NCI-H1436 treated with DMSO at 0.1 percent for 48 hours (cell line): ENCODE results near the gene LIN52.

Source experiments
- DNase-seq: peaks from one replicate; lab custom pipeline; 2025; lab: John Stamatoyannopoulos, UW

The LIN52 gene, protein sequence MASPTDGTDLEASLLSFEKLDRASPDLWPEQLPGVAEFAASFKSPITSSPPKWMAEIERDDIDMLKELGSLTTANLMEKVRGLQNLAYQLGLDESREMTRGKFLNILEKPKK

GRCh38 chr14:74084277-74085046, at the start of gene LIN52, which contains the start of gene ALDH6A1:
LIN52 (plus strand) TSS chr14:74084956; CDS start chr14:74084975, 19 bp downstream.
ALDH6A1 (minus strand) TSS chr14:74084453; CDS start chr14:74084394, 59 bp downstream.
- DNase-seq = peak; percentile 98

DNA sequence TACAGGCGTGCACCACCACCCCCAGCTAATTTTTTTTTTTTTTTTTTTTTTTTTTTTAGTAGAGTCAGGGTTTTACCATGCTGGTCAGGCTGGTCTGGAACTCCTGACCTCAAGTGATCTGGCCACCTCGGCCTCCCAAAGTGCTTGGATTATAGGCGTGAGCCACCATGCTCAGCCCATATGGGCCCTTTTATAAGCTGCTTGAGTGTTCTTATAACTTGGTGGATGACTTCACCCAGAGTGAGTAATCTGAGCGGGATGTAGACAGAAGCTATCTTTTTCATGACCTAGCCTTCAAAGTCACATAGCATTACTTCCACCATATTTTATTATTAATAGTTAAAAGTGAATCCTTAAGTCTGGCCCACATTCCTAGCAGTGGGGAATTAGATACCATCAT, 49.2 kb upstream of the LIN52 start:
- no peak for DNase-seq

- no peak for DNase-seq
Observed at GRCh38 chr14:74038020-74038859, 46.5 kb upstream of the LIN52 start.

GRCh38 chr14:74042296-74042695, 42.5 kb upstream of the LIN52 start:
- DNase-seq = no peak

- DNase-seq = no peak
Observed at GRCh38 chr14:74045522-74045921, 39.2 kb upstream of the LIN52 start.

- no peak for DNase-seq
Observed at GRCh38 chr14:74048281-74048680, 36.5 kb upstream of the LIN52 start.

DNA sequence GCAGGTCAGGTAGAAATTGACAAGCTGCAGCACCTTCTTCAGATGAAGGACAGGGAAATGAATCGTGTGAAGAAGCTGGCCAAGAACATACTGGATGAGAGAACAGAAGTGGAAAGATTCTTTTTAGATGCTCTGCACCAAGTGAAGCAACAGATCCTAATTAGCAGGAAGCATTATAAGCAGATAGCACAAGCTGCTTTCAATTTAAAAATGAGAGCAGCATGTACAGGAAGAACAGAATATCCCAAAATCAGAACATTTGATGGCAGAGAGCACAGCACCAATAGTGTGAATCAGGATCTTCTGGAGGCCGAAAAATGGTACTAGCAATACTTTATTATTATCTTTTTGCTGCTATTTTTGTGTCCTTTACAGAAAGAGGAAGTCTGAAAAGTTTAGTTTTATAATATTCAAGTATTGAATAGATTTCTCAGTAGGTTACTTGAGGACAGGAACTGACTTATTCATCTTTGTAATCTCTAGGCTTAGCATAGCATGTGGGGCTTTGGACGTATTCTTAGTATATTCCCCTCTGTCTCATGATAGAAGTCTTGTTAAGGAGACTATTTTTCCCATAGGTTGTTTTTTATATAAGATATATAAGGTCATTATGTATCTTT, 34.8 kb upstream of the LIN52 start:
- DNase-seq = no peak

DNA sequence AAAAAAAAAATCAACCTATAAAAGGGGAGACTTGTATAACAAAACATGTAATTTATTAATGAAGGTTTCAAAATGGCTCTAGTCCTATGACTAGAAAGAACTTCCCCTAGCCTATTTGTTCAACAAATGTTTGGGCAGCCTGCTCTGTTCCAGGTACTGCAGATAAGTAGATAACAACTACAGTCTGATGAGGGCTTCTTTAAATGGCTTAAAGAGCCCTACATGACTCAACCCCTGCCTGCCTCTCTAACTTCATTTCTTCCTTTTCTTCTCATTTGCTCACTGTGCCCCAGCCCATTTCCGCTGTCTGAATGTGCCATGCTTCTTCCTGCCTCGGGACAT, 22.0 kb upstream of the LIN52 start:
- no peak for DNase-seq

- DNase-seq = no peak
Observed at GRCh38 chr14:74064426-74064825, 20.3 kb upstream of the LIN52 start.

- no peak for DNase-seq
Observed at GRCh38 chr14:74064883-74065282, 19.9 kb upstream of the LIN52 start.

- DNase-seq = no peak
Observed at GRCh38 chr14:74065746-74066575, 18.8 kb upstream of the LIN52 start.

GRCh38 chr14:74077401-74077800, 7.4 kb upstream of the LIN52 start:
- DNase-seq = no peak

DNA sequence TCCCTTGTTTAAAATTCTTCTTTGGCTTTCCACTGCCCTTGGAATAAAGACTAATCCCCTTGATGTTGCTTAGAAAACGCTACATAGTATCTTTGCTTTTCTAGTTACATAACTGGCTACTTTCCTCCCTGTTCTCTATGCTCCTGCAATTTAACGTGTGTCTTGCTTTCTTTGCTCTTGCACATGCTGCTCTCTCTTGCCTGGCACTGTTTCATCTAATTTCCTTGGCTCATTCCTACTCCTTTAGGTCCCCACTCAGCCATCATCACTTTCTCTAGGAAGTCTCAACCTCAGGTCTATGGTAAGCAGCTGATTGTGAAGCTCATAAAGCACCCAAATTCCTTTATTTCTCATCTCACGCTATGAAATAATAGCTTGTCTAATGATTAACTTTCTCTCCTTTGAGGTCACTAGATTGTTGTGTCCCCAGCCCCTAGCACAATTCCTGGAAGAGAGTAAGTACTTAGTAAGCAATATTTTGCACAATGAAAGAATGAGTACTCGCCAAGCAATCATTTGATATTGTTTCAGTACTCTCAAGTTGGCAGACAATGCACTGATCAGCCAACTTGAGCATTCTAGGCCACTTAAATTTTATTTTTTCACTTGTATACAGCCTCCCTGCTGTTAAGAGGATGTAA, 3.8 kb upstream of the LIN52 start:
- DNase-seq = no peak

DNA sequence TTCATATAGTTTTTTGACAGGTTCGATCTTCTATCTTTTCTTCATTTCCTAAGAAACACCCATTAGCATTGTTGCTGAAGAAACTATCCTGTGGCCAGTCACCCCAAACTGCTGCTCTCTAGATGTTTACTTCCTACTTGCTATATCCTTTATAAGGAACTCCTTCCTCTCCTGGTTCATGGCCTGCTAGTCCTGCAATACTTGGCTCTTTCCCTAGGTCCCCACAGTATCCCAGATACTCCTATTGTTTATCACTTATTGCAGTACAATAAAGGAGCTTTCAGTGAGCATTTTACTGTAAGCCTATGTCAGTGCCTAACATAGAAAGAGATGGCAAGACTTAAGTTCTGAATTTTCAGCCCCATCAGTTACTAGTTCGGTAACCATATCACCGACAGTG, 3.3 kb upstream of the LIN52 start:
- DNase-seq = no peak

- no peak for DNase-seq
Observed at GRCh38 chr14:74083161-74083560, 1.6 kb upstream of the LIN52 start.

- no peak for DNase-seq
Observed at GRCh38 chr14:74083784-74084276, 926 bp upstream of the LIN52 start.

DNA sequence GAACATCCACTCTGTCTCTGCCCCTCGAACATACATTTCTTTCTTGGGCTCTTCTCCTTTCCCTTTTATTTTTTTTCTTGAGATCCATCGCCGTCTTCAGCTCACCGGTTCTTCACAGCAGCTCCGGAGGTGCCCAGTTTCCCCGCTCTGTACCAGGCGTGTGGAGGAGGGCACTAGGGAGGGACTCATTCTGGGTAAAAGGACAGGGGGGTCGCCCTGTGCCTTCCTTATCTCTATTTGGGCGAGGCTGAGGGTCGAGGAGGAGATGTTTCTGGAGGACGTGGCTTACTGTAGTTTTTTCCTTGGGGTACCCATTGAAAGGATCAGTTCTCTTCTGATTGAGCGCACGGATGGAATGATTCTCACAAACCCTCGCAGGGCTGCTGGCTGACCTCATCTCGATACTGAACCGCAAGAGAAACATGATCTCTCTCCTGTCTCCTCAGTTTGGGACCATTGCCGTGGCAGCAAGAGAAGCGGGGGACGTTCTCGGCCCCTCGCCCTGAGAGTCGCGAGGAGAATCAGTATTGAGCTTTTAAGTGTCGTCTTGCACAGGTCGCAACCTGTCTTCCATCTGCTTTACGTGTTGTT, 386 bp downstream of the LIN52 start:
- no peak for DNase-seq

DNA sequence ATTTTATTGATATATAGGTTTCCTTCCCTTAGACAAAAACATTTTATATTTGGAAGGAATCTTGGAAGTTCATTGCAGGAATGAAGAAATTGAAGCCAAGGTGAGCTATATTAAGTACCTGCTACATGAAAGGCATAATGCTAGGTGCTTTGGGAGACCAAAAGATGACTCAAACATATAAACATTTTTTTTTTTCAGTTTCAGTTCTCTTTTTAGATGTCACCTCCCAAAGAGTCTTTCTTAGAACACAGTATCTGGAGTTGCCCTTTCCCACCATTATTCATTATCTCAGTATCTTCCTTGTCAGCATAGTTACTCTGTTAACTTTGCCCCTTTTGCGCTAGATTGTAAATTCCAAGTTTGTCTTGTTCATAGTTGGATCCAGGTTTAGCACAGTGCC, 1.1 kb downstream of the LIN52 start:
- no peak for DNase-seq

GRCh38 chr14:74089251-74090020, 4.7 kb downstream of the LIN52 start:
- no peak for DNase-seq

GRCh38 chr14:74105381-74105780, 20.6 kb downstream of the LIN52 start:
- no peak for DNase-seq
